OCI-LY1 (cell line): ENCODE results near the gene SNX8.

Experiments used
- H2AFZ ChIP-seq: fragments of 200-600 bp; sonication (generic), shearing (Covaris generic); 2 replicates; pipeline ENCODE4 v1.6.0; 2014; ENCODE audit warnings: antibody characterized with exemption, mild to moderate bottlenecking, low read length
- H3F3A ChIP-seq: fragments of 200-600 bp; sonication (generic), shearing (Covaris generic); 2 replicates; pipeline ENCODE4 v1.6.0; 2014; ENCODE audit warnings: mild to moderate bottlenecking, antibody characterized with exemption, low read length, moderate library complexity; ENCODE audit not compliant: insufficient read depth
- H3K27ac ChIP-seq: fragments of 200-600 bp; sonication (generic); 2 replicates; pipeline ENCODE4 v1.5.1; 2014; ENCODE audit warnings: low read length, mixed run types, mild to moderate bottlenecking, low read depth; ENCODE audit not compliant: poor library complexity, severe bottlenecking
- H3K27me3 ChIP-seq: fragments of 200-600 bp; sonication (generic); 2 replicates; pipeline ENCODE4 v1.6.0; 2014; ENCODE audit warnings: antibody characterized with exemption, mild to moderate bottlenecking, low read length, moderate library complexity; ENCODE audit not compliant: insufficient read depth
- H3K36me3 ChIP-seq: fragments of 200-600 bp; sonication (generic); 2 replicates; pipeline ENCODE4 v1.6.1; 2014; ENCODE audit warnings: mild to moderate bottlenecking, antibody characterized with exemption, low read length, moderate library complexity, mixed read lengths; ENCODE audit not compliant: insufficient read depth
- H3K4me1 ChIP-seq: fragments of 200-600 bp; sonication (generic); 2 replicates; pipeline ENCODE4 v1.5.1; 2014; ENCODE audit warnings: mild to moderate bottlenecking, low read length, moderate library complexity; ENCODE audit not compliant: insufficient read depth, severe bottlenecking
- H3K4me2 ChIP-seq: fragments of 200-600 bp; sonication (generic), shearing (Covaris generic); 2 replicates; pipeline ENCODE4 v1.6.1; 2014; ENCODE audit warnings: low read length
- H3K4me3 ChIP-seq: fragments of 200-600 bp; sonication (generic); 2 replicates; pipeline ENCODE4 v1.5.1; 2014; ENCODE audit warnings: low read length, low read depth, mild to moderate bottlenecking, mixed read lengths; ENCODE audit not compliant: poor library complexity, severe bottlenecking
- H3K79me2 ChIP-seq: fragments of 200-600 bp; shearing (Covaris generic); 2 replicates; pipeline ENCODE4 v1.6.1; 2016; ENCODE audit warnings: mixed run types, low read length, mixed read lengths; ENCODE audit not compliant: insufficient read depth
- H3K9ac ChIP-seq: fragments of 200-600 bp; sonication (generic), shearing (Covaris generic); 2 replicates; pipeline ENCODE4 v1.6.1; 2014; ENCODE audit warnings: mild to moderate bottlenecking, low read length, mixed read lengths
- H3K9me2 ChIP-seq: fragments of 200-600 bp; sonication (generic), shearing (Covaris generic); 2 replicates; pipeline ENCODE4 v1.6.1; 2014; ENCODE audit warnings: low read depth, mild to moderate bottlenecking, low read length, mixed read lengths
- H3K9me3 ChIP-seq: fragments of 200-600 bp; shearing (Covaris generic); 2 replicates; pipeline ENCODE4 v1.6.1; 2014; ENCODE audit warnings: low read length, mixed read lengths
- H4K20me1 ChIP-seq: fragments of 200-600 bp; sonication (generic), shearing (Covaris generic); 2 replicates; pipeline ENCODE4 v1.6.0; 2016; ENCODE audit warnings: mild to moderate bottlenecking, low read length; ENCODE audit not compliant: insufficient read depth
- EZH2 ChIP-seq: fragments of 200-600 bp; sonication (generic), shearing (Covaris generic); IDR thresholded peaks from 2 replicates; pipeline ENCODE4 v1.8.0; 2017; ENCODE audit warnings: borderline replicate concordance, mixed run types, mild to moderate bottlenecking, antibody characterized with exemption, low read length, moderate library complexity, mixed read lengths
- TF ChIP-seq, protein P1 (sequence below): fragments of 200-600 bp; sonication (generic), shearing (Covaris generic); IDR thresholded peaks from 2 replicates; pipeline ENCODE4 v1.5.1; 2017; ENCODE audit warnings: mild to moderate bottlenecking, antibody characterized with exemption, low read length, moderate library complexity, mixed read lengths

SNX8 gene

DNA sequence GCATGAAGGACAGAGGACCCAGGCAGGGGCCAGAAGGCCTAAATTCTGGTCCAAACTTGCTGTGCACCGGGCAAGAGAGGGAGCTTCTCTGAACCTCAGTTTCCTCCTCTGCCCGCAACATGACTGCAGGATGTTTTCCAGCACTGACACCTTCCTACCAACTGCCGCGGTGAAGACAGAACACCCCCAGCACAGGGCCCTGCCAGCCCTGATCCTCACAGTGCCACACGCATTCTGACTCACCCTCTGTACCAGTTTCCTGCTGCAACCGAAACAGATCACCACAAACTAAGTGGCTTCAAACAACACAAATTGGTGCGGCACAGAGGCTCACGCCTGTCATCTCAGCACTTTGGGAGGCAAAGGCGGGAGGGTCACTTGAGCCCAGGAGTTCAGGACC is 99.6 kb downstream of the SNX8 start:
- TF ChIP-seq, protein P1, sequence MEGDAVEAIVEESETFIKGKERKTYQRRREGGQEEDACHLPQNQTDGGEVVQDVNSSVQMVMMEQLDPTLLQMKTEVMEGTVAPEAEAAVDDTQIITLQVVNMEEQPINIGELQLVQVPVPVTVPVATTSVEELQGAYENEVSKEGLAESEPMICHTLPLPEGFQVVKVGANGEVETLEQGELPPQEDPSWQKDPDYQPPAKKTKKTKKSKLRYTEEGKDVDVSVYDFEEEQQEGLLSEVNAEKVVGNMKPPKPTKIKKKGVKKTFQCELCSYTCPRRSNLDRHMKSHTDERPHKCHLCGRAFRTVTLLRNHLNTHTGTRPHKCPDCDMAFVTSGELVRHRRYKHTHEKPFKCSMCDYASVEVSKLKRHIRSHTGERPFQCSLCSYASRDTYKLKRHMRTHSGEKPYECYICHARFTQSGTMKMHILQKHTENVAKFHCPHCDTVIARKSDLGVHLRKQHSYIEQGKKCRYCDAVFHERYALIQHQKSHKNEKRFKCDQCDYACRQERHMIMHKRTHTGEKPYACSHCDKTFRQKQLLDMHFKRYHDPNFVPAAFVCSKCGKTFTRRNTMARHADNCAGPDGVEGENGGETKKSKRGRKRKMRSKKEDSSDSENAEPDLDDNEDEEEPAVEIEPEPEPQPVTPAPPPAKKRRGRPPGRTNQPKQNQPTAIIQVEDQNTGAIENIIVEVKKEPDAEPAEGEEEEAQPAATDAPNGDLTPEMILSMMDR, result no peak
- no peak for TF ChIP-seq EZH2
- Histone ChIP-seq H3K4me2 (no peak overlapping the region), H3K27ac (no peak overlapping the region), H3K36me3 (peaks cover 74% of the 10 kb centered on the region), H3K9ac (no peak overlapping the region), H3K9me3 (no peaks in the 10 kb centered on the region), H3K4me3 (no peak overlapping the region), H3K79me2 (no peaks in the 10 kb centered on the region), H3K9me2 (no peaks in the 10 kb centered on the region), H3K27me3 (no peaks in the 10 kb centered on the region), H2AFZ (no peak overlapping the region), H3F3A (no peaks in the 10 kb centered on the region), H3K4me1 (peaks cover 3% of the 10 kb centered on the region), H4K20me1 (no peaks in the 10 kb centered on the region)

DNA sequence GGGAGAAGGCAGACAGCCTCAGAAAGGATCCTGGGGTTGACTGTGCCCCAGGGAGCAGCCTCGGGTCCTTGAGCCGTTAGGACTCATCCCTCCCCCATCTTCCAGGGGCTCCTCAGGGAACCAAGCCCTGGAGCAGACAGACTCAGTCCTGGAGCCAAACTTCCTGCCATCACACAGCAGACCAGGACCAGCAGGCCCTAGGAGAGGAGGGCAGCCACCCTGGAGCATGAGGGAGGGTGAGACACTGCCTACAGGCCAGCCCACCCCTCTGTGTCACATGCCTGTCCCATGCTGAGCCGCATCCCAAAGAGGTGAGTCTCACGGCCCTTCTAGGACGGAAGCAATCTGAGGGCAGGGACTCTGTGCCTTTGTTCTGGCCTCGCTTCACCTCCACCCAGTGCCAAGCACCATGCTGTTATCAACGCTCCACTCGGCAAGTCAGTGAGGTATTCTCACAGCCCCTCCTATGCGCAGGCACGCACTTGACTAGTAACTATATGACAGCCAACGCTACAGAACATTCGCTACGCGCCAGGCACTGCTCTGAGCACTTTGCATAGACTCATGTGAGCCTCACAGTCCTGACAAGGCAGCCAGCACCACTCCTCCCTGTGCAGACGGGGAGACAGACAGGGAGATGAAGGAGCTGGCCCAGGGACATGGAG is 100.6 kb downstream of the SNX8 start:
- H3K36me3 ChIP-seq, result peaks cover 79% of the 10 kb centered on the region
- no peaks in the 10 kb centered on the region for H3K27me3 ChIP-seq
- no peak overlapping the region for H3K4me2 ChIP-seq
- TF ChIP-seq, protein P1, result no peak
- TF ChIP-seq EZH2, result no peak
- no peaks in the 10 kb centered on the region for H4K20me1 ChIP-seq
- no peaks in the 10 kb centered on the region for H3F3A ChIP-seq
- H3K4me1 ChIP-seq, result peaks cover 4% of the 10 kb centered on the region
- H3K27ac ChIP-seq, result no peak overlapping the region
- no peaks in the 10 kb centered on the region for H3K9me3 ChIP-seq
- H2AFZ ChIP-seq, result no peak overlapping the region
- H3K9ac ChIP-seq, result no peak overlapping the region
- no peak overlapping the region for H3K4me3 ChIP-seq
- H3K79me2 ChIP-seq, result no peaks in the 10 kb centered on the region
- H3K9me2 ChIP-seq, result no peaks in the 10 kb centered on the region

DNA sequence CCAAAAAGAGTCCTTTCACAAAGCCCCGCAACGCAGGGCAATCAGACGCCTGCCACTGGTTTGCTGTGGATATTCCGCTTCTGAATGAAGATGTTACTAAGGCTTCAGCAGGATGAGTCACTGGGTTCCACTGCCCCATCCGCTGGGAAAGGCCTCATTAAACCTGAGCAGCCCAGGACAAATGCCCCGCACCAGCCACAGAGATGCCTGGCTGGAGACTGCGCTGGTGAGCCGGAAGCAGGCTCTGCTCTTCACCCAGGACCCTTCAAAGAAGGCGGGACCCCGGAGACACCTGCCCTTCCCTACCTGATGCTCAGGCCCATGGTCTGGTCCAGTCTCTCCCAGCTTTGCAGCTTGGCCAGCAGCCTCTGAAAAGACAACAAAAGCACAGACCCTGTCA is 101.3 kb downstream of the SNX8 start:
- no peak overlapping the region for H3K4me3 ChIP-seq
- H3K27me3 ChIP-seq, result no peaks in the 10 kb centered on the region
- TF ChIP-seq EZH2, result no peak
- TF ChIP-seq, protein P1, result no peak
- no peak overlapping the region for H3K4me2 ChIP-seq
- H4K20me1 ChIP-seq, result no peaks in the 10 kb centered on the region
- H3K4me1 ChIP-seq, result peaks cover 4% of the 10 kb centered on the region
- no peak overlapping the region for H2AFZ ChIP-seq
- no peaks in the 10 kb centered on the region for H3K9me2 ChIP-seq
- H3K79me2 ChIP-seq, result no peaks in the 10 kb centered on the region
- H3K9ac ChIP-seq, result no peak overlapping the region
- no peak overlapping the region for H3K27ac ChIP-seq
- H3K36me3 ChIP-seq, result peaks cover 81% of the 10 kb centered on the region
- no peaks in the 10 kb centered on the region for H3K9me3 ChIP-seq
- H3F3A ChIP-seq, result no peaks in the 10 kb centered on the region
